KBM-7 (cell line): Measurements from ENCODE around the gene ZNF765.
A peak's percentile ranks its signal among the peaks of the same experiment; 100 is the strongest.
"Not testable (repeated sequence)": the region's sequence is repeated elsewhere in the genome, so short reads cannot be mapped to it uniquely, and the experiment has no call there.

ENCODE experiments used
- DNase-seq: peaks from one replicate; pipeline ENCODE4 v3.0.0-alpha.2; 2015
- in situ Hi-C: fragments of 300-500 bp; cut with MboI; formaldehyde crosslinking; loops from 2 replicates; pipeline ENCODE4 v1.14.3; 2020; ENCODE audit warnings: low sequenced_read_pairs, low pct_unique_long_range_greater_than_20kb, mixed read lengths

Gene ZNF765

GRCh38 chr19:53468628-53469027, 73.7 kb downstream of the ZNF765 start:
- in situ Hi-C loops, result not testable (repeated sequence)
- peak; percentile 11 for DNase-seq

GRCh38 chr19:53471916-53472315, 77.0 kb downstream of the ZNF765 start:
- in situ Hi-C loops, result no loop called here
- no peak for DNase-seq

DNA sequence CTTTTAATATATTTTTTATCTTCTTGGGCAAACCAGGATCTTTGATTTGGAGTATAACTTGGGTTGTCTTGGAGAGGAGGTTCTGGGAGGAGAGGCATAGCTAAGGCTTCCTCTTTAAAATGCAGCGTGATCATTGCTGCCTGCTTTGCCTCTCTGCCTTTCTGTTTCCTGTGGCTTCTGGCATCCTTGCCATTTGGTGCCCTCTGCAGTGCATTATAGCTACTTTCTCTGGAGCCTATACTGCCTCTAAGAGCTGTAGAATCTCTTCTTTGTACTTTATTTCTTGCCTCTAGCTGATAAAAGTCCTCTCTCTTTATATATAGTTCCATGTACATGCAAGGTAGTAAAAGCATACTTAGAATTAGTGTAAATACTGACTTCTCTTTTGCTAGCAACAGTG, 79.9 kb downstream of the ZNF765 start:
- in situ Hi-C loops, DNase-seq: not testable (repeated sequence)

DNA sequence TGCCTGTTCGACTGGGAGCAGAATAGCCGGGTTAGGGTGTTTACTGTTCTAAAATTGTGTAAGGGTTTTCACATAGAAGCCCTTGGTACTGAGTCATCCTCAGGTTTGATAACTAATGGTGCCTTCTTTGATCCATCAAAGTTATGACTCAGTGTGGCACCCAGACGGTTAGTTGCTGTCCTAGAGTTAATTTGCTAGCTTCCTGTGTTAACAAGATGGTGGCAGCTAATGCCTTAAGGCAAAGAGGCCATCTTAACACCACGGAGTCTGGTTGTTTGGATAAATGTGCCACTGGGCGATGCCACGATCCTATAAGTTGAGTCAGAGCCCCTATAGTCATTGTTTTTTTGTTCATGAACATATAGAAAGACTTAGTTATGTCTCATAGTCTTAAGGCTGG, 80.5 kb downstream of the ZNF765 start:
- in situ Hi-C loops, DNase-seq: not testable (repeated sequence)
